A204.1 (cell line): Measurements from ENCODE around the gene ICE2.

Experiments
- FAIRE-seq: peaks from 2 replicates; lab custom pipeline; 2012; peaks lifted over from hg19 to GRCh38; lab: Jason Lieb, UNC

Gene ICE2

DNA sequence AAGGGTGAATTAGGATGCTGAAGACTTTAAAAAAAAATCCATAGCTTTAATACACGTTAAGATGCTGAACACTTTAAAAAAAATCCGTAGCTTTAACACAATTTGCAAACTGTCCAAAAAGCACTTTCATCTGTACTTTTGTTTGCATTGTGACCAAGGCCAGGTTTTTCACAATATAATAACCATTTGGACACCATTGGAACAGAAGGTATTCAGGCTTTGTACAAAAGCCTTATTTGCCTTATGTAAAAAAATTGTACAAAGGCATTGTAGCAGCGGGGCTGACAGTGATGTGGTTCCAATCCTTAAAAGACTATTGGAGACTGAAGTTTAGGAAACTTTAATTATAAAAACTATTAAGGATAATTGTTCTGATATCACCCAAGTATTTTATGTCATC lies 15.2 kb upstream of the ICE2 start:
- FAIRE-seq = no peak

DNA sequence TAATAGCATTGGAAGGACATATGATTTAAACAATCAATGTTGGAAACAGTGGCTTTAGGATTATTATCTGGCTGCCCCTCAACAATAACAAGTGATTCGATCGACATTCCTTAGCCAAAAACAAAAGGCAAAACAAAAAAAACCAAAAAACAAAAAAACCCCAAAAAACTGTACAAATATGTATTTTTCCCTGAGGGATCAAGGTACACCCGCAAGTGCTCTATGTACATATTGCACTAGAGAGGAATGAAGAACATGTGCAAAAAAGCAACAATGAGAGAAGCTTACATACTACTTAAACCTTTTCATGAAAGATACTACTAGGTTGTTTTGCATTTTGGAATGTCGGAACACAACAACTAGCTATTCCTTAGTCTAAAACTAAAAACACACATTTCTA lies 14.2 kb upstream of the ICE2 start:
- no peak for FAIRE-seq

GRCh38 chr15:60486742-60487141 lies 7.8 kb upstream of the ICE2 start:
- FAIRE-seq = no peak

- no peak for FAIRE-seq
These were observed 6.6 kb upstream of the ICE2 start for GRCh38 chr15:60485365-60486055.

DNA sequence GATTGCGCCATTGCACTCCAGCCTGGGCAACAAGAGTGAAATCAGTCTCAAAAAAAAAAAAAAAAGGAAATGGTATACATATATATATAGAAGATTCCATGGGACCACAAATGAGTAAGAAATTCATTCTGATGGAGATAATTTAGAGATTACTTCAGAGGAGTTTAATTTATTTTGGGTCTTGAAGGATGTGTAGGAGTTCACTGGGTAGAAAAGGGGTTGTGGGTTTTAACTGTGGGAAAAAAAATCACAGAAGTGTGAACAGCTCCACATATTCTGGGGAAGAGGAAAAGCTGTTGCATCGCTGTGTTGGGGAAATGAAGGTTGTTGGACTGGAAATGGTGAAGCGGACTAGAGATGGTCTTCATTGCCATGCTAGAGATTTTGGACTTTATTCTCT lies 4.1 kb upstream of the ICE2 start:
- no peak for FAIRE-seq

- FAIRE-seq = no peak
These were observed 1.9 kb upstream of the ICE2 start for GRCh38 chr15:60480888-60481287.

GRCh38 chr15:60480149-60480548 lies 1.2 kb upstream of the ICE2 start:
- FAIRE-seq = no peak

DNA sequence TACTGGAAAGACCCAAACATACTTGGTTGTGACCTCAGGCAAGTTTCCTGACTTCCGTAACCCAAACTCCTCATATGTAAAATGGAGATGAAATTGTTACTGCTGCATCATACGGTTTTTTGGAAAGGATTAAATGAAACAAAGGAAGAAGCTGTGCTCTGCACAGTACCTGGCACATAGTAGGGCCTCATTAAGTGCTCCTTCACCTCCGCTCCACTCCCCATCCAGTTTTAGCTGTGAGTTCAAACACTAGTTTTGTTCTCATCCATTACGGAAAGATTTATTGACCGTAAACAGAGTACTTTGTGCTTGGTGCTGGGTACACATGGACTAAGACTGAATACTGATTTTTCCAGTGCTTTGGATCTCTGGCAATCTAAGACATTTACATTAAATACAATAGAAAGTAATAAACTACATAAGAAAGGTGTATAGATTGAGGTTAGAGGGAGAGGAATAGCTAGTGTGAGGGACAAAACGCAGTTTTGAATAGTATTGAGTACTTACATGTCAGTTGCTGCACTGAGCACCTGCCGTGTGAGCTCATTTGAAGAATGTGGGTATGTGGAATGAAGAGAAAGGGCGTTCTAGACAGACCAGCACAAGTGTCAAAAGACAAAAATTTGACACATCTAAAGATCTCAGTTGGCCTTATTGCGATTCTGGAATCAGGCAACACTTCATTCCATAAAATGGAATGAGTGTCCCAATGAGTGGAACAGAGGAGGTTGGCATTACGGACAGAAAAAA lies 594 bp upstream of the ICE2 start:
- no peak for FAIRE-seq

DNA sequence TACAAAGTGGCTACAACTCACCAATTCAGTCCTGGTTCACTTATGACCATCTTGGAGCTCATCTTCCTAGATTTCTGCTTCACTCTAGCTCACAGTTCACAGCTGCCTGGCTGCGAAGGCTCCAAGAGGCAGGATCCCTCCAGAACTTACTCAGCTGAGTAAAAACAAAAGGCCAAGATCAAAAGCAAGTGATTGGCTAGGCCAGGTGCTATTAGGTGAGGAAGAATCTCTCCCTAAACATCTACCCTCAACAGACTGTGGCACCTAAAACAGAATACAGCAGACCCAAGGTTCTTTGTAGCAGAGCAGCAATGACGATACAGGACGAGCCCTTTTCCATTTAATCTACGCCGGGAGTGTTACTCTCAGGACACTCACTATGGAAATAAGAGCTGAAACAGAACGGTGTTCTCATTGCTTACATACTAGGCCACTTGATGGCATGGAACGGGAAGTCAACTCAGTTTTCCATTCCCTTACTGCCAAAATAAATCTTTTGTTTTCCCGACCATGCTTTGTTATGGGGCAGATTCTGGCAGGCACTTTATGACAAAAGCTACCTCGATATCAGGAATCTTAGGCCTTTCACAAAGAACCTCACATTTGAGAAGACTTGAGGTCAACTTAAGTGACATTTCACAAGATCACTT lies 901 bp downstream of the ICE2 start:
- FAIRE-seq = no peak

DNA sequence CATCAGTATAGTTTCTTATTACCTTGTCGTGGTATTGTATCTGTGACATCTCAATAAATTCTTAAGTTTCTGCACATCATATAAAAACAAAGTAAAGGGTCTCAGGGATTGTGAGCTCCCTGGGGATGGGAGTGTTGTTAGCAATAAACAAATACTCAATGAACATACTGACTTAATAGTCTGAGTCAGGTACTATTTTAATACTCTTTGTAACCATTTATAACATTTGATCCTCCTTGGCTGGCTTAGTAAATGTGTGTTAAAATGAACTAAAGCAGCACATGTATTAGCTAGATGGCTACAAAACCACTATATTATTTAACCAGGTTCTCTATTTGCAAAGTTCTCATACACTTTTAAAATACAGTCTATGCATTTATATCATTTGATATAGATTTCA lies 1.8 kb downstream of the ICE2 start:
- no peak for FAIRE-seq

GRCh38 chr15:60476713-60477112 lies 2.2 kb downstream of the ICE2 start:
- FAIRE-seq = no peak

GRCh38 chr15:60473135-60473534 lies 5.8 kb downstream of the ICE2 start:
- FAIRE-seq = no peak

GRCh38 chr15:60471314-60471713 lies 7.6 kb downstream of the ICE2 start:
- no peak for FAIRE-seq

DNA sequence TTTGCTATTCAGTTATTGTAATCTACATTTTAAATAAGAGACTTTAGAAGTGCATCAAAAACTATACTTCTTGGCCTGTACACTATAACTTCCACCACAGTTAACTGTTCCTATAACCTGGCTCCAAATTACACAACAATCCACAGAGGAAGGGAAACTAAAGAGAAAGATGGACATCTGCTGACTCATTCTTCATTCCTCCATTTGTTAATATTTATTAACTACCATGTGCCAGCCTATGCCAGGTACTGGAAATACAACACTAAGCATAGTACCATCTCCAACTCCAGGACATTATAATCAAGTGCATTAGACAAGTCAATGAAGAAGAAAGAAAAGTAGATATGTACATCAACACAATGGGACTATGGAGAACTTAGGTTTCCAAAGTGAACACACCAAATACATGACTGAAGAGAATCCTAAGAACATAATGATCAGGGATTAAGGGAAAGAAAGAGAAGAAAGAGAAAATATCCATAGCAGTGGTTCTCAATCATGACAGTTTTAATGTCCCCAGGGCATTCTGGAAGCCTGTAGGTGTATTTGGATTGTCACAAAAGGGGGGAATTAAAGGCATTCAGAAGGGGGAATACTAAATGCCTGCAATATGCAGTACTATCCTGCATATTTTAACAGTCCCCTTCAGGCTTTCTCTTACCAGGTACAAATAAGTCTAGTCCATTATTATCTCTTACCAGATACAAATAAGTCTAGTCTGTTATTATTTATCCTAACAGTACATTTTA lies 8.9 kb downstream of the ICE2 start:
- FAIRE-seq = no peak

GRCh38 chr15:60464836-60465630 lies 13.9 kb downstream of the ICE2 start:
- FAIRE-seq = no peak

DNA sequence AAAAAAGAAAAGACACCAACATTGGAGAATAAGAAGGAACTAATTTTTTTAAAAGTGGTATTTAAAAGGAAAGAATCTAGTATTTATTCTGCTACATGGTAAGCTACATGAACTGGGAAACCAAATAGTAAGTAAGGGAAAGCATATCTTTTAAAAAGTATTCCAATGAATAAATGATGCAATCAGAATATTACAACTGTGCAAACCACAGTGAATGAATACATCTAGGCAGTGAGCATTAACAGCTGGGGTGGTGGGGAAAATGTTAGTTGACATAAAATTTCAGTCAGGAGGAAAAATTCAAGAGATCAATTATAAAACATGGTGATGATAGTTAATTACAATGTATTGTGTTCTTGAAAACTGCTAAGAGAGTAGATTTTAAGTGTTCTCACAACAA lies 16.9 kb downstream of the ICE2 start:
- FAIRE-seq = no peak

- FAIRE-seq = no peak
These were observed 18.0 kb downstream of the ICE2 start for GRCh38 chr15:60460931-60461330.

DNA sequence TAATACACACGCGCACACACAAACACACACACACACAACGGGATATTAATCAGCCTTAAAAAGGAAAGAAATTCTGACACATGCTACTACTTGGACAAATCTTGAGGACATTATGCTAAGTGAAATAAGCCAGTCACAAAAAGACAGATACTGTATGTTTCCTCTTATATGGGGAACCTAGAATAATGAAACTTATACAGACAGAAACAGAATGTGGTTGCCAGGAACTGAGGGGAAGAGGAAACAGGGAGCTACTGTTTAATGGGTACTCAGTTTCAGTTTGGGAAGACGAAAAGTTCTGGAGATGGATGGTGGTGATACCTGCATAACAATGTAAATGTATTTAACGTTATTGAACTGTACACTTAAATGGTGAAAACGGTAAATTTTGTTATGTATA lies 20.2 kb downstream of the ICE2 start:
- FAIRE-seq = no peak

- no peak for FAIRE-seq
These were observed 21.0 kb downstream of the ICE2 start for GRCh38 chr15:60457985-60458384.

- no peak for FAIRE-seq
These were observed 24.1 kb downstream of the ICE2 start for GRCh38 chr15:60454824-60455223.

DNA sequence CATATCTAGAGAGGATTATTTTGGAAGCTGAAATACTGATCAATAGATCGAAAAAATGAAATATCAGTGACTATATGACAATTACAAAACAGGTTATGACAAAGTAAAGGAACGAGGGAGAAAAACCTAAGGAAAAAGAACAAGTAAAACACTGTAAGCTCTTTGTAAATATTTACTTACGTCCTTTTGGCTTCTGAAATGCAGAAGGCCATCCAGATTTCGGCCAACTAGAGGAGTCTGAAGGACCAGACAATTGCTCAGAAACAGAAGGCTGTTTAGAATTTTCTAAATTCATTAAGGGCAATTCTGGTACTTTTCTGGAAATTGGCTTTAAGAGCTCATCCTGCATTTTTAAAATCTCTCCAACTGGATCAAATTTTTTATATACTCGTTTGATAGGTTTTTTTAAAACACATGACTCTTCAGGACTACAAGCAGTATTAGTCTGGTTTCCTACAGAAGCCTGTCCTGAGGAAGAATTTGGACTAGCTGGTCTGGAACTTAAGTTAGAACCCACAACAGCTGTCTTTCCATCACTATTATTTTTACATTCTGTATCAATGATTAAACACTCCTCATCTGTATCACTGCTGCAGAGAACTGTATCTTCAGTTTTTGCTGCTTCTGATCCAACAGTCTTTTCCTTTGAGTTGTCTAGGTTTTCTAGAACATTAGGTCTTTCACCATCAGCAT lies 30.1 kb downstream of the ICE2 start:
- FAIRE-seq = no peak
